NCI-H2227 (cell line): ENCODE results near the gene CD300LB.
A peak's percentile ranks its signal among the peaks of the same experiment; 100 is the strongest.
"Not testable (repeated sequence)": the region's sequence is repeated elsewhere in the genome, so short reads cannot be mapped to it uniquely, and the experiment has no call there.

ENCODE experiments used
- DNase-seq: peaks from one replicate; lab custom pipeline; 2025; ENCODE audit not compliant: unreplicated experiment; lab: John Stamatoyannopoulos, UW

The CD300LB gene

GRCh38 chr17:74497471-74497870 lies 33.8 kb downstream of the CD300LB start:
- DNase-seq, result no peak

GRCh38 chr17:74493331-74493833 lies 37.9 kb downstream of the CD300LB start:
- DNase-seq, result peak; percentile 66

- no peak for DNase-seq
Observed at GRCh38 chr17:74491626-74492025, 39.6 kb downstream of the CD300LB start.

- DNase-seq, result no peak
Observed at GRCh38 chr17:74490716-74491115, 40.6 kb downstream of the CD300LB start.

- DNase-seq, result not testable (repeated sequence)
Observed at GRCh38 chr17:74488276-74488675, 43.0 kb downstream of the CD300LB start.

- DNase-seq, result no peak
Observed at GRCh38 chr17:74485841-74486240, 45.4 kb downstream of the CD300LB start.

GRCh38 chr17:74485022-74485743 lies 46.1 kb downstream of the CD300LB start:
- DNase-seq, result no peak

GRCh38 chr17:74484066-74484465 lies 47.2 kb downstream of the CD300LB start:
- DNase-seq, result no peak

GRCh38 chr17:74481621-74482020 lies 49.7 kb downstream of the CD300LB start:
- no peak for DNase-seq

GRCh38 chr17:74480290-74480689 lies 51.0 kb downstream of the CD300LB start:
- DNase-seq, result no peak

- no peak for DNase-seq
Observed at GRCh38 chr17:74478420-74479100, 52.7 kb downstream of the CD300LB start.

GRCh38 chr17:74477411-74477810 lies 53.9 kb downstream of the CD300LB start:
- DNase-seq, result no peak

GRCh38 chr17:74475189-74475588 lies 56.1 kb downstream of the CD300LB start:
- DNase-seq, result no peak

GRCh38 chr17:74474043-74474792 lies 57.1 kb downstream of the CD300LB start:
- no peak for DNase-seq

- no peak for DNase-seq
Observed at GRCh38 chr17:74473294-74473693, 58.0 kb downstream of the CD300LB start.

GRCh38 chr17:74472890-74473289 lies 58.4 kb downstream of the CD300LB start:
- no peak for DNase-seq

GRCh38 chr17:74471341-74471740 lies 59.9 kb downstream of the CD300LB start:
- DNase-seq, result no peak
